ENCODE results near the gene ZNF286A. TPM values are rescaled to one million over a fixed set of nuclear protein-coding genes. Genes with fewer than 3 reads are reported as not detected.
A peak's percentile ranks its signal among the peaks of the same experiment; 100 is the strongest.

The ZNF286A gene
- total RNA-seq, 4 donors from 2014 or later, result 21.9 to 55.2 (median 28.8) TPM

DNA sequence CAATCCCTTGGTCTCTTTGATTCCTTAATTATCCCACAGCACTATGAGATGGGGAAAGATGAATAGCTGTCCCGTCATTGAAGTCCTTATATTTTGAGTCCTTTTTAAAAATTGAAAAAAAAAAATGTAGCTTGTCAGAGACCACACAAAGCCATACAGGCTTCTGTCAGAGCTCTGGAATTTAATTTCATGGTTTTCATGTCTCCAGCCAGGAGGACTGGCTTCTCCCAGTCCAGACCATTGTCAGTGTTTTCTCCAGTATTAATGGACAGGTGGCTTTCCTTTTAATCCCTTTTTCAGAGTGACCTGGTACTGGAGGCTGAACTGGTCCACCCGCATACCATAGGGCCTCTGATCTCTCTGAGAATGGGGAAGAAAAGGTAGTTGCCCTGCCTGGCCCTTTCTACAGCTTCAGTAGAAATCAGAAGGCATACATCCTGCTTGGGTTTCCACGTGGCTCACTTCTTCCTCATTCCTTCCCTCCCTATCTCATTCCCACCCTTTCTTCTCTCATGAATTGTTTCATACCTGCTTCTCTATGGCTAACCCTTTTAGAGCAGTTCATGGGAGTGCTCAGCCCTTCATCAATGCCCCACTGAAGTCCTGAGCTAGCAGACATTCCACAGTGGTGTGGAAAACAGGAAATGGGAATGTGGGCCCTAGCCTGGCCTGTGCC is 44.5 kb upstream of the ZNF286A start:
- Histone ChIP-seq H3K4me3 (replicated peaks in 1 of 3) (no peak overlapping the region), H3K36me3 (no peaks in the 10 kb centered on the region), H3K27ac (no peak overlapping the region), H3K4me1 (peaks cover 23 to 38% of the 10 kb centered on the region in 2 donors), H3K9me3 (no peaks in the 10 kb centered on the region), H3K27me3 (no peaks in the 10 kb centered on the region)
- WGBS, 2 donors, result 67 to 69% methylated on average over 3 of the region's 3 CpGs
- intact Hi-C loops (cut with DNase I), result no loop called here
- no peak for DNase-seq
- no peak for TF ChIP-seq POLR2A (IDR thresholded peaks at IDR 0.05)
- TF ChIP-seq CTCF (IDR thresholded peaks at IDR 0.05), result no peak

DNA sequence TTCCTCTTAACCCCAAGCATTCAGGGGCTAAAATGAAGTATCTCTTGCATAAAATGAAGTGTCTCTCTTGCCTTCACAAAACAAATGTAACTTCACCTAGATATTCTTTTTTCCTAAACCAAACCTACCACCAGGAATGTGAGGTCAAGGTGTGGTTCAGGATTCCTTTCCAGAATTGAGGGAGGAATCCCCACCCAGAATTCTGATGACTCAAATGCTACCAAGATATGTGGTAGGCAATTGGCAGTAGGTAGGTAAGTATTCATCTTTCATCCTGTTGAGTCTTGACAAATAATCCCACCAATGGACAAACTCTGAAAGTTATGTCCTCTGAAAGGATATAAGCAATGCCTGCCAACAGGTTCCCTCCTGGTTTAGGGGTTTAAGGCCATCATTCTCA is 41.7 kb upstream of the ZNF286A start:
- peaks cover 20 to 29% of the 10 kb centered on the region in 2 donors for H3K4me1 ChIP-seq
- H3K27ac ChIP-seq, result peak overlapping the region; percentile 89 to 96 (median 92)
- H3K9me3 ChIP-seq, result no peaks in the 10 kb centered on the region
- DNase-seq, result no peak
- TF ChIP-seq POLR2A (IDR thresholded peaks at IDR 0.05) (no peak), CTCF (IDR thresholded peaks at IDR 0.05) (no peak)
- intact Hi-C loops (cut with DNase I), result no loop called here
- H3K4me3 ChIP-seq (replicated peaks in 1 of 3), result no peak overlapping the region
- H3K36me3 ChIP-seq, result no peaks in the 10 kb centered on the region
- H3K27me3 ChIP-seq, result no peaks in the 10 kb centered on the region

DNA sequence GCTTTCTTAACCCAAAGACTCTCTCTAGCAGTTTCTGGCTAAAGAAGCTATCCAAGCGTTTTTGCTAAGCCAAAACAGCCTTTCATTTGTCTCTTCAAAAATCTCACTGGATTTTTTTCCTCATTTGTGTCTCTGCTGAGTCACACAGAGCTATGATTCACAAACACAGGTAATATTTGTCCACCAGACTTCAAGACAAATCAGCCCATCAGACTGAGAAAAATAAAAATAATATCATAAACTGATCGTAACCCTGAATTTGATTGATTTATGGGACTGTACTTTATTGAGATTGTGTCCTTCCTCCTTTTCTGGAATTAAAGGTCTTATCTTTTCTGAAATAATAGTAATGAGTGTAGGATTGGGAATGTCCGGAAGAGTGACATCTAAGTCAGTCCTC is 41.3 kb upstream of the ZNF286A start:
- no peaks in the 10 kb centered on the region for H3K27me3 ChIP-seq
- WGBS, 2 donors, result 93 to 94% methylated on average over 3 of the region's 3 CpGs
- no peaks in the 10 kb centered on the region for H3K9me3 ChIP-seq
- no peak for DNase-seq
- no peaks in the 10 kb centered on the region for H3K36me3 ChIP-seq
- intact Hi-C loops (cut with DNase I), result no loop called here
- H3K27ac ChIP-seq, result peak overlapping the region; percentile 89 to 96 (median 92)
- no peak overlapping the region for H3K4me3 ChIP-seq (replicated peaks in 1 of 3)
- no peak for TF ChIP-seq CTCF (IDR thresholded peaks at IDR 0.05)
- no peak for TF ChIP-seq POLR2A (IDR thresholded peaks at IDR 0.05)
- peaks cover 20 to 29% of the 10 kb centered on the region in 2 donors for H3K4me1 ChIP-seq

DNA sequence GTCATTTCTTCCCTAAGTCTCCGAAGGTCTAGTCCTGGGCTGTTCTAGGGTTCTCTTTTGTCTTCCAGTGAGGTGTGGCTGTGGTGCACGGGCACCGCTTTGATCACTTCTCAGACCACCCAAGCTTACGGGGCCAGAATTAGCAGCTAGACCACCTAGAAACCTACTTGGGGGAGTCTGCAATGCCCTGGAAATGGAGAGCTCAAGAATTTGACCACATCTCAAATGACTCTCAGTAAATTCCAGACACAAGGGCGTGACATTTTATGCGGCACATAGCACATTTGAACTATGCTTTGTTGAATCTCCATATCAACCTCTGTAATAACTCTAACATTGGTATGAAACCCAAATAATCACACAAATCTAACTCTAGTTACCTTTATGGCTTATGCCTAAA is 40.3 kb upstream of the ZNF286A start:
- H3K27ac ChIP-seq, result peak overlapping the region; percentile 89 to 96 (median 92)
- peaks cover 20 to 29% of the 10 kb centered on the region in 2 donors for H3K4me1 ChIP-seq
- 73 to 74% methylated on average over 5 to 6 of the region's 6 CpGs for WGBS, 2 donors
- TF ChIP-seq POLR2A (IDR thresholded peaks at IDR 0.05), result no peak
- no peak for TF ChIP-seq CTCF (IDR thresholded peaks at IDR 0.05)
- peak; percentile 15 to 25 for DNase-seq
- H3K27me3 ChIP-seq, result no peaks in the 10 kb centered on the region
- H3K36me3 ChIP-seq, result no peaks in the 10 kb centered on the region
- no peak overlapping the region for H3K4me3 ChIP-seq (replicated peaks in 1 of 3)
- no peaks in the 10 kb centered on the region for H3K9me3 ChIP-seq
- intact Hi-C loops (cut with DNase I), result no loop called here

- Histone ChIP-seq H3K27ac (peak overlapping the region; percentile 89 to 96 (median 92)), H3K27me3 (no peaks in the 10 kb centered on the region), H3K9me3 (no peaks in the 10 kb centered on the region), H3K4me3 (replicated peaks in 1 of 3) (no peak overlapping the region), H3K4me1 (peaks cover 20 to 29% of the 10 kb centered on the region in 2 donors), H3K36me3 (no peaks in the 10 kb centered on the region)
- TF ChIP-seq POLR2A (IDR thresholded peaks at IDR 0.05) (peak in 1 of 2 donors; percentile 50), CTCF (IDR thresholded peaks at IDR 0.05) (no peak)
- 28 to 38% methylated on average over 4 of the region's 4 CpGs for WGBS, 2 donors
- intact Hi-C loops (cut with DNase I), result no loop called here
- DNase-seq, result peak; percentile 96 to 98
These were observed 39.9 kb upstream of the ZNF286A start for GRCh38 chr17:15659663-15660062.
